HEK293 (cell line): ENCODE measurements around the gene PRKCE.

ENCODE experiments used
- HOXA7 ChIP-seq: sonication (generic); formaldehyde crosslinking; IDR thresholded peaks from 2 replicates; pipeline ENCODE4 v1.8.1; 2022; ENCODE audit warnings: missing genetic modification reagents, borderline replicate concordance
- REST ChIP-seq: fragments of 450-650 bp; formaldehyde crosslinking; IDR thresholded peaks from 2 replicates; pipeline ENCODE4 v1.5.1; 2016; ENCODE audit warnings: missing biosample characterization, missing genetic modification characterization
- ZNF24 ChIP-seq: fragments of 450-650 bp; formaldehyde crosslinking; IDR thresholded peaks from 2 replicates; pipeline ENCODE4 v1.5.1; 2016; ENCODE audit warnings: missing biosample characterization, missing genetic modification characterization
- ZNF433 ChIP-seq: fragments of 450-650 bp; formaldehyde crosslinking; IDR thresholded peaks from 2 replicates; pipeline ENCODE4 v1.5.1; 2016; ENCODE audit warnings: missing biosample characterization, missing genetic modification characterization, low read depth
- ZNF701 ChIP-seq: fragments of 450-650 bp; formaldehyde crosslinking; IDR thresholded peaks from 2 replicates; pipeline ENCODE4 v1.5.1; 2016; ENCODE audit warnings: missing biosample characterization, missing genetic modification characterization
- TF ChIP-seq, protein P1 (sequence below): fragments of 450-650 bp; formaldehyde crosslinking; IDR thresholded peaks from 2 replicates; pipeline ENCODE4 v1.5.1; 2016; ENCODE audit warnings: missing biosample characterization, missing genetic modification characterization
- TF ChIP-seq, protein P2 (sequence below): fragments of 450-650 bp; formaldehyde crosslinking; IDR thresholded peaks from 2 replicates; pipeline ENCODE4 v1.5.1; 2016; ENCODE audit warnings: missing biosample characterization, missing genetic modification characterization

DNA sequence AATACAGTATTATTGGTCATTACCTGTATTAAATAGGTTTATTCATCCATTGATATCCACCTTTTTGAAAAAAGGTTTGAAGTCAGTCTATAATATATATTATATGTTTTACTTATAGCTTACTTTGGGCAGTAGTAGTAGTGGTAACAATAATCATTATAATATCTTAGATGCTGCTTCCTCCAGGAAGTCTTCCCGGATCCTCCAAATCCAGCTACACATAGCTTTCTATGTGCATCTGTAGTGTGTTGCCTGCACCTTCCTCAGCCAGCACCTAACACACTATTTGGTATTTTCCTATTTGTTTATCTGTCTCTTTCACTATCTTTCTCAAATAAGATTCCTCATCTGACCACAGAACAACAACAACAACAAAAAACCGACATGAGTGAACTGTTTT, 81.0 kb downstream of the PRKCE start:
- TF ChIP-seq ZNF433 (no peak), REST (tag by site-specific recombination) (no peak), ZNF24 (tag by site-specific recombination) (no peak), HOXA7 (CRISPR knock-in tag) (no peak), ZNF701 (tag by site-specific recombination) (no peak)
- TF ChIP-seq, protein P1, sequence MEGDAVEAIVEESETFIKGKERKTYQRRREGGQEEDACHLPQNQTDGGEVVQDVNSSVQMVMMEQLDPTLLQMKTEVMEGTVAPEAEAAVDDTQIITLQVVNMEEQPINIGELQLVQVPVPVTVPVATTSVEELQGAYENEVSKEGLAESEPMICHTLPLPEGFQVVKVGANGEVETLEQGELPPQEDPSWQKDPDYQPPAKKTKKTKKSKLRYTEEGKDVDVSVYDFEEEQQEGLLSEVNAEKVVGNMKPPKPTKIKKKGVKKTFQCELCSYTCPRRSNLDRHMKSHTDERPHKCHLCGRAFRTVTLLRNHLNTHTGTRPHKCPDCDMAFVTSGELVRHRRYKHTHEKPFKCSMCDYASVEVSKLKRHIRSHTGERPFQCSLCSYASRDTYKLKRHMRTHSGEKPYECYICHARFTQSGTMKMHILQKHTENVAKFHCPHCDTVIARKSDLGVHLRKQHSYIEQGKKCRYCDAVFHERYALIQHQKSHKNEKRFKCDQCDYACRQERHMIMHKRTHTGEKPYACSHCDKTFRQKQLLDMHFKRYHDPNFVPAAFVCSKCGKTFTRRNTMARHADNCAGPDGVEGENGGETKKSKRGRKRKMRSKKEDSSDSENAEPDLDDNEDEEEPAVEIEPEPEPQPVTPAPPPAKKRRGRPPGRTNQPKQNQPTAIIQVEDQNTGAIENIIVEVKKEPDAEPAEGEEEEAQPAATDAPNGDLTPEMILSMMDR (tag by site-specific recombination) = no peak
- TF ChIP-seq, protein P2, sequence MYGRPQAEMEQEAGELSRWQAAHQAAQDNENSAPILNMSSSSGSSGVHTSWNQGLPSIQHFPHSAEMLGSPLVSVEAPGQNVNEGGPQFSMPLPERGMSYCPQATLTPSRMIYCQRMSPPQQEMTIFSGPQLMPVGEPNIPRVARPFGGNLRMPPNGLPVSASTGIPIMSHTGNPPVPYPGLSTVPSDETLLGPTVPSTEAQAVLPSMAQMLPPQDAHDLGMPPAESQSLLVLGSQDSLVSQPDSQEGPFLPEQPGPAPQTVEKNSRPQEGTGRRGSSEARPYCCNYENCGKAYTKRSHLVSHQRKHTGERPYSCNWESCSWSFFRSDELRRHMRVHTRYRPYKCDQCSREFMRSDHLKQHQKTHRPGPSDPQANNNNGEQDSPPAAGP (tag by site-specific recombination) = no peak
